Calu3 (cell line): ENCODE data around the gene STX12. TPM values are rescaled to one million over a fixed set of nuclear protein-coding genes. Genes with fewer than 3 reads are reported as not detected.

Experiments used
- BruUV-seq: library from RNA; stranded (reverse); fragments of 400-500 nt; replicated peaks from 2 replicates; lab custom pipeline; 2021; lab: Mats Ljungman, UMichigan
- CTCF ChIA-PET: fragments of 300-600 bp; sonication (Branson Sonifier 250); formaldehyde crosslinking; loops from one replicate; lab custom pipeline; 2022; ENCODE audit warnings: antibody characterized with exemption; lab: Charles Lee
- DNase-seq: peaks from one replicate; pipeline ENCODE4 v3.0.0; 2022
- H3K27ac Mint-ChIP-seq: one replicate; pipeline ENCODE4 v1.8.0; 2022; ENCODE audit warnings: mixed read lengths; ENCODE audit not compliant: unreplicated experiment
- H3K27me3 Mint-ChIP-seq: one replicate; pipeline ENCODE4 v1.8.0; 2022; ENCODE audit warnings: mixed read lengths; ENCODE audit not compliant: unreplicated experiment
- H3K36me3 Mint-ChIP-seq: one replicate; pipeline ENCODE4 v1.8.0; 2022; ENCODE audit warnings: mild to moderate bottlenecking, moderate library complexity, mixed read lengths; ENCODE audit not compliant: insufficient read depth, unreplicated experiment
- H3K4me1 Mint-ChIP-seq: one replicate; pipeline ENCODE4 v1.8.0; 2022; ENCODE audit warnings: mild to moderate bottlenecking, low read depth, mixed read lengths; ENCODE audit not compliant: unreplicated experiment
- H3K4me3 Mint-ChIP-seq: one replicate; pipeline ENCODE4 v1.8.0; 2022; ENCODE audit warnings: mild to moderate bottlenecking, low read depth, moderate library complexity, mixed read lengths; ENCODE audit not compliant: unreplicated experiment
- H3K9me3 Mint-ChIP-seq: one replicate; pipeline ENCODE4 v1.8.0; 2022; ENCODE audit warnings: low read depth, mixed read lengths; ENCODE audit not compliant: unreplicated experiment
- CTCF ChIP-seq: fragments of 200-600 bp; IDR thresholded peaks from one replicate; pipeline ENCODE4 v1.8.0; 2022; ENCODE audit warnings: antibody characterized with exemption; ENCODE audit not compliant: unreplicated experiment
- intact Hi-C: fragments of 100-400 bp; cut with micrococcal nuclease; formaldehyde crosslinking; loops from one replicate; pipeline ENCODE4 v1.10.0; 2022; ENCODE audit not compliant: unreplicated experiment
- total RNA-seq: library from RNA; stranded (reverse); gene quantifications from 2 replicates; pipeline ENCODE4 v1.2.3, GENCODE V29; 2022

STX12 gene
- total RNA-seq, 1 experiment from 2014 or later, result 23.4 TPM

DNA sequence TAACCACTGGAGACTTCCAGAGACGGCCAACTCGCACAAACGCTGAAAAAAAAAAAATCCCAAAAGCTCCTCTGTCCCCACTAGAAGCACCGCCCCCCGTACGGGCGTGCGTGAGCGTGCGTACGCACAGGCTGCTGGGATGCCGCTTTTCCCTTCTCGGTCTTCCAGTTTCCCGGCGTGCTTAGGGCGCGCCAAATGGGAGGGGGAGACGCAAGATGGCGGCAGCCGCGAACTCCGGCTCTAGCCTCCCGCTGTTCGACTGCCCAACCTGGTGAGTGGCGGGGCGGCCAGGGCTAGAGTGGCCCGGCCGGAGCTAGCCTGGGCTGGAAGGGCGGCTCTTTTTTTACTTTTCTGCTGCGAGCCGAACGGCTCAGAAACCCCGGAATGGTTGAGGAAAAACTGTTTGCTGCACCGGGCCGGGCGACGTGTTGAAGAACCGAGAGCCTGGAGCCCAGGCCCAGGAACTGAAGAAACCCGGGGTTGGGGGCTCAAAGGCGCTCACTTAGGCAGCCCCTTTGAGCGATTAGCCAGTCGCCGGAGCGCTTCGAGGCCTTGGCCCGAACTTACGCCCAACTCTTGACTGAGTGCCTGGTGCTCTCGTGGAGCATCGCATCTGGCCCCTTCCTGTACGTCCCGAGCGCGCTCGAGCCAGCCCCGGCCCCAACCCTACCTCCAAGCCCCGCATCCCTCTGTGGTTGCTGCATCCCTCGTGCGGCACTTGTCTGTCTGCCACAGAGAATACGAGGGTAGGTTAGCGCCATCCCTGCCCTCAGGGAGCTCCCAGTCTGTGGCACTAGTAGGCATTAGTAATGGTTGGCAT, 57.8 kb downstream of the STX12 start, which contains the start of gene PPP1R8:
TSS of gene PPP1R8 (plus strand) at position 162 of the 820 bp plus-strand sequence. CDS start at position 216, 54 bp downstream.
- intact Hi-C loops, result no loop called here
- TF ChIP-seq CTCF, result no peak
- H3K27ac Mint-ChIP-seq, result peak within 1 kb of the TSS; percentile 75
- BruUV-seq, result TSS peak; percentile 42
- CTCF ChIA-PET, result interaction anchor here (0.6 to 1.3 kb wide), 7 partner anchors 27 to 222 kb away, joined by 3 to 7 read pairs (median 4); partner anchors contain the start of gene FAM76A
- no peaks in the 10 kb centered on the region for H3K27me3 Mint-ChIP-seq
- peak within 1 kb of the TSS; percentile 88 for H3K4me3 Mint-ChIP-seq
- H3K9me3 Mint-ChIP-seq, result no peaks in the 10 kb centered on the region
- H3K36me3 Mint-ChIP-seq, result peaks cover 25% of the 10 kb centered on the region
- no peaks in the 10 kb centered on the region for H3K4me1 Mint-ChIP-seq
- peak; percentile 88 for DNase-seq

DNA sequence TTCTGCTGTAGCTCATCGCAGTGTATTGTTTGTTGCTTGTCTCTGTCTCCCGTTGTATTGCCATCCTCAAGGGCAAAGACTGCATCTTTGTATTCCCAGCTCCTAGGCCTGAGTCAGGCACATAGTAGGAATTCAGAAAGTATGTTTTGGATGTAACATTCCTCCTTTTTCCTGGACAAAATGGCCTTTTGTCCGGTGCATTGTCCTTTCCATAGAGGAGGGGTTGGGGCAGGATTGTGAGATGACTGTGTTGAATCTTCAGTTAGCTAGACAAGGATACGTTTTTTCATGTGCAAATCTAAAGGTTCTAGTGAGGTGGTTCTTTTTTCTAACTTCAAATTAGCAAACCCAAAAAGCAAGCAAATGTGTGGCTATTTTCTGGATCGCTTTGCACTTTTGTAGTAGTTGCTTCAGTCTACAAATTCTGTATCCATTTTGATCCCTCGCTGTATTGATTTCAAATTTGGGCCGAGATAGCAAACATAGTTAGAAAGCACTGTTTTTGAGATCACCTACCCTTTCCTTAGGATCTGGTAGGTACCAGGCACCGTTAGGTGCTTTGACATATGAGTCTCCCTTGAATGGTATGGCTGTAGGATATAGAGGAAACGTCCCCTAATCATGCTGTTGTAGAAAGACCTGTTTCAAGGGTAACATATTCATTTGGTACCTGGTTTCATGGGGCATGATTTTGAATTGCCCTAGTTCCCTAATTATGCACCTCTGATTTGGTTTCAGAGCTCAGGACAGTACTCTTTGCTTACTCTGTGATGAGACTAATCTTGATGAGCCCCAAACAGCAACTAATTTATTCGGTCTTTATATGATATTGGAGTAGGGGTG, 58.8 kb downstream of the STX12 start:
- DNase-seq, result no peak
- CTCF ChIA-PET, result interaction anchor here (0.6 kb wide), 4 partner anchors 32 to 223 kb away, joined by 3 to 5 read pairs (median 4); no protein-coding TSS in a partner anchor
- Mint-ChIP-seq H3K4me3 (peak overlapping the region; percentile 88), H3K27ac (peak overlapping the region; percentile 75), H3K4me1 (no peaks in the 10 kb centered on the region), H3K27me3 (no peaks in the 10 kb centered on the region), H3K36me3 (peaks cover 25% of the 10 kb centered on the region), H3K9me3 (no peaks in the 10 kb centered on the region)
- intact Hi-C loops, result no loop called here
- BruUV-seq, result no TSS peak
- TF ChIP-seq CTCF, result no peak

GRCh38 chr1:27832762-27833161, 59.7 kb downstream of the STX12 start:
- no peak for TF ChIP-seq CTCF
- H3K4me1 Mint-ChIP-seq, result no peaks in the 10 kb centered on the region
- intact Hi-C loops, result no loop called here
- H3K36me3 Mint-ChIP-seq, result peaks cover 25% of the 10 kb centered on the region
- peak overlapping the region; percentile 88 for H3K4me3 Mint-ChIP-seq
- CTCF ChIA-PET, result interaction anchor here (0.6 kb wide), 1 partner anchor 85 kb away, joined by 4 read pairs; no protein-coding TSS in a partner anchor
- no peaks in the 10 kb centered on the region for H3K9me3 Mint-ChIP-seq
- no TSS peak for BruUV-seq
- no peaks in the 10 kb centered on the region for H3K27me3 Mint-ChIP-seq
- DNase-seq, result no peak
- no peak overlapping the region for H3K27ac Mint-ChIP-seq

GRCh38 chr1:27833470-27833869, 60.5 kb downstream of the STX12 start:
- Mint-ChIP-seq H3K27me3 (no peaks in the 10 kb centered on the region), H3K9me3 (no peaks in the 10 kb centered on the region), H3K4me3 (no peak overlapping the region), H3K4me1 (no peaks in the 10 kb centered on the region), H3K27ac (no peak overlapping the region), H3K36me3 (peaks cover 25% of the 10 kb centered on the region)
- CTCF ChIA-PET, result no interaction called here
- BruUV-seq, result no TSS peak
- no peak for DNase-seq
- intact Hi-C loops, result no loop called here
- no peak for TF ChIP-seq CTCF
